ENCODE measurements around the gene OAS1.

The OAS1 gene

DNA sequence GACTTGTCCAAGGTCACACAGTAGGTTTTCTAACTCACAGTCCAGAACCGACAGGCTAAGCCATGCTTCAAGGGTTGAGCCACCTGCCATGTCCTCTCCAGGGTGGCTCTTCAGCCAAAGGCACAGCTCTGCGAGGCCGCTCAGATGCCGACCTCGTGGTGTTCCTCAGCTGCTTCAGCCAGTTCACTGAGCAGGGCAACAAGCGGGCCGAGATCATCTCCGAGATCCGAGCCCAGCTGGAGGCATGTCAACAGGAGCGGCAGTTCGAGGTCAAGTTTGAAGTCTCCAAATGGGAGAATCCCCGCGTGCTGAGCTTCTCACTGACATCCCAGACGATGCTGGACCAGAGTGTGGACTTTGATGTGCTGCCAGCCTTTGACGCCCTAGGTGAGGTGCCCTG is 58.9 kb downstream of the OAS1 start:
- Histone ChIP-seq H3K4me1 (ENCODE audit: control insufficient read depth, low read length) (peaks cover 8% of the 10 kb centered on the region), H3K27ac (ENCODE audit: low read depth, low read length) (no peak overlapping the region), H3F3A (ENCODE audit: control insufficient read depth, insufficient read depth) (no peaks in the 10 kb centered on the region), H4K20me1 (ENCODE audit: control insufficient read depth, insufficient read depth, low read depth, low read length) (no peaks in the 10 kb centered on the region), H3K4me2 (ENCODE audit: low read length) (no peak overlapping the region), H3K79me2 (ENCODE audit: control insufficient read depth, low read length) (no peaks in the 10 kb centered on the region), H3K9me3 (ENCODE audit: control insufficient read depth, insufficient read depth, low read length) (peaks cover 2% of the 10 kb centered on the region; the same call in 1 of the 2 replicates), H3K36me3 (ENCODE audit: control insufficient read depth, low read length) (no peaks in the 10 kb centered on the region; the same call in 1 of the 2 replicates), H3K9me2 (replicated peaks; ENCODE audit: control insufficient read depth, low read length) (no peaks in the 10 kb centered on the region), H3K4me3 (ENCODE audit: low read length) (no peak overlapping the region), H3K27me3 (ENCODE audit: control insufficient read depth, low read length) (no peaks in the 10 kb centered on the region)
- TF ChIP-seq CTCF (IDR thresholded peaks at IDR 0.05; ENCODE audit: low read depth, low read length, poor library complexity, severe bottlenecking) (no peak), EZH2phosphoT487 (IDR thresholded peaks at IDR 0.05; ENCODE audit: borderline replicate concordance, low read length) (no peak)

GRCh38 chr12:112967306-112967705 is 60.5 kb downstream of the OAS1 start:
- peaks cover 14% of the 10 kb centered on the region for H3K4me1 ChIP-seq (ENCODE audit: control insufficient read depth, low read length)
- TF ChIP-seq EZH2phosphoT487 (IDR thresholded peaks at IDR 0.05; ENCODE audit: borderline replicate concordance, low read length) (no peak), CTCF (IDR thresholded peaks at IDR 0.05; ENCODE audit: low read depth, low read length, poor library complexity, severe bottlenecking) (no peak)
- H3K27ac ChIP-seq (ENCODE audit: low read depth, low read length): no peak overlapping the region
- H3F3A ChIP-seq (ENCODE audit: control insufficient read depth, insufficient read depth): no peaks in the 10 kb centered on the region
- H3K9me2 ChIP-seq (replicated peaks; ENCODE audit: control insufficient read depth, low read length): no peaks in the 10 kb centered on the region
- H3K79me2 ChIP-seq (ENCODE audit: control insufficient read depth, low read length): no peaks in the 10 kb centered on the region
- H4K20me1 ChIP-seq (ENCODE audit: control insufficient read depth, insufficient read depth, low read depth, low read length): no peaks in the 10 kb centered on the region
- no peak overlapping the region for H3K4me2 ChIP-seq (ENCODE audit: low read length)
- no peaks in the 10 kb centered on the region for H3K27me3 ChIP-seq (ENCODE audit: control insufficient read depth, low read length)
- no peaks in the 10 kb centered on the region for H3K36me3 ChIP-seq (ENCODE audit: control insufficient read depth, low read length)
- no peak overlapping the region for H3K4me3 ChIP-seq (ENCODE audit: low read length)
- H3K9me3 ChIP-seq (ENCODE audit: control insufficient read depth, insufficient read depth, low read length): no peaks in the 10 kb centered on the region

DNA sequence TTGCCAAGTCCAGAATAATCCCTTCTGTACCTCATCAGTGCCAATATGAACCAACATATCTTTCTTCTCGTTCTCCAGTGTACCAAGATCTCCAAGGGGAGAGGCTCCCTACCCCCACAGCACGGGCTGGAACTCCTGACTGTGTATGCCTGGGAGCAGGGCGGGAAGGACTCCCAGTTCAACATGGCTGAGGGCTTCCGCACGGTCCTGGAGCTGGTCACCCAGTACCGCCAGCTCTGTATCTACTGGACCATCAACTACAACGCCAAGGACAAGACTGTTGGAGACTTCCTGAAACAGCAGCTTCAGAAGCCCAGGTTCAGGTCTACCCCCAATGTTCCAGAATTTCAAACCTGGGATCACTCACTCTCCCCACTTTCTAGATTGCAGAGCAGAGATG is 61.1 kb downstream of the OAS1 start:
- Histone ChIP-seq H3F3A (ENCODE audit: control insufficient read depth, insufficient read depth) (no peaks in the 10 kb centered on the region), H3K79me2 (ENCODE audit: control insufficient read depth, low read length) (no peaks in the 10 kb centered on the region), H3K9me3 (ENCODE audit: control insufficient read depth, insufficient read depth, low read length) (no peaks in the 10 kb centered on the region), H3K27ac (ENCODE audit: low read depth, low read length) (no peak overlapping the region), H4K20me1 (ENCODE audit: control insufficient read depth, insufficient read depth, low read depth, low read length) (no peaks in the 10 kb centered on the region), H3K9me2 (replicated peaks; ENCODE audit: control insufficient read depth, low read length) (no peaks in the 10 kb centered on the region), H3K36me3 (ENCODE audit: control insufficient read depth, low read length) (no peaks in the 10 kb centered on the region), H3K4me2 (ENCODE audit: low read length) (no peak overlapping the region), H3K4me1 (ENCODE audit: control insufficient read depth, low read length) (peaks cover 14% of the 10 kb centered on the region), H3K4me3 (ENCODE audit: low read length) (no peak overlapping the region), H3K27me3 (ENCODE audit: control insufficient read depth, low read length) (no peaks in the 10 kb centered on the region)
- TF ChIP-seq EZH2phosphoT487 (IDR thresholded peaks at IDR 0.05; ENCODE audit: borderline replicate concordance, low read length): no peak
- no peak for TF ChIP-seq CTCF (IDR thresholded peaks at IDR 0.05; ENCODE audit: low read depth, low read length, poor library complexity, severe bottlenecking)

Data from DOHH2 (cell line).